Upper lobe of left lung (tissue), 4 donors: ENCODE results near the gene BIVM.

ENCODE experiments used
- EP300 ChIP-seq, 4 donors: sonication (generic); formaldehyde crosslinking; IDR thresholded peaks; one replicate each; pipeline ENCODE4 v1.5.1; 2017; ENCODE audit warnings: antibody characterized with exemption in 4 of 4, control low read depth in 2 of 4
- POLR2AphosphoS5 ChIP-seq, 2 donors: sonication (generic); formaldehyde crosslinking; IDR thresholded peaks; one replicate each; pipeline ENCODE4 v1.5.1; 2017; ENCODE audit warnings: antibody characterized with exemption in 2 of 2
- TF ChIP-seq, protein P1 (sequence below), 6 experiments: fragments of 450-650 bp in 4 of 6; fragments of 200-600 bp in 2 of 6; sonication (generic) in 2 of 6; IDR thresholded peaks; one replicate each; pipeline ENCODE4 v1.5.1; 2016 to 2019; ENCODE audit warnings: antibody characterized with exemption in 6 of 6

DNA sequence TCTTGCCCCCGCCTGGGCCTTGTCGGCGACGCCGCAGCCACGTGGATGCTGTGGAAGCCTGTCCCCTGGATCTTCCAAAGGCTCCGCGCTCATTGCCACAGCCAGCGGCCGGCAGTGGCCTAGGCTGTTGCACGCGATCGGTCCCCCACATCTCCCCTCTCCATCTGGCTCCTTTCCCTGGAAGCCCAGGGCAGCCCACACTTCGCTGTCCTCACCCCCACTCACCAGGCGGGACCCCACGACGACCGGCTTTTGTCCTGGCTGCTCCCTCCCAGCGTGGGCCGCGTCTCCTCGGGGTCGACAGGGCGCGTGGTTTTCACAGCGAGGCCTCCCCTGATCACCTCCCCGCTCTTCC lies 24.7 kb upstream of the BIVM start:
- TF ChIP-seq EP300 (IDR thresholded peaks at IDR 0.05), result no peak
- no peak for TF ChIP-seq POLR2AphosphoS5 (IDR thresholded peaks at IDR 0.05)
- TF ChIP-seq, protein P1, sequence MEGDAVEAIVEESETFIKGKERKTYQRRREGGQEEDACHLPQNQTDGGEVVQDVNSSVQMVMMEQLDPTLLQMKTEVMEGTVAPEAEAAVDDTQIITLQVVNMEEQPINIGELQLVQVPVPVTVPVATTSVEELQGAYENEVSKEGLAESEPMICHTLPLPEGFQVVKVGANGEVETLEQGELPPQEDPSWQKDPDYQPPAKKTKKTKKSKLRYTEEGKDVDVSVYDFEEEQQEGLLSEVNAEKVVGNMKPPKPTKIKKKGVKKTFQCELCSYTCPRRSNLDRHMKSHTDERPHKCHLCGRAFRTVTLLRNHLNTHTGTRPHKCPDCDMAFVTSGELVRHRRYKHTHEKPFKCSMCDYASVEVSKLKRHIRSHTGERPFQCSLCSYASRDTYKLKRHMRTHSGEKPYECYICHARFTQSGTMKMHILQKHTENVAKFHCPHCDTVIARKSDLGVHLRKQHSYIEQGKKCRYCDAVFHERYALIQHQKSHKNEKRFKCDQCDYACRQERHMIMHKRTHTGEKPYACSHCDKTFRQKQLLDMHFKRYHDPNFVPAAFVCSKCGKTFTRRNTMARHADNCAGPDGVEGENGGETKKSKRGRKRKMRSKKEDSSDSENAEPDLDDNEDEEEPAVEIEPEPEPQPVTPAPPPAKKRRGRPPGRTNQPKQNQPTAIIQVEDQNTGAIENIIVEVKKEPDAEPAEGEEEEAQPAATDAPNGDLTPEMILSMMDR (IDR thresholded peaks at IDR 0.05), result no peak
